ENCODE results near the gene NAMPT.

Gene NAMPT

DNA sequence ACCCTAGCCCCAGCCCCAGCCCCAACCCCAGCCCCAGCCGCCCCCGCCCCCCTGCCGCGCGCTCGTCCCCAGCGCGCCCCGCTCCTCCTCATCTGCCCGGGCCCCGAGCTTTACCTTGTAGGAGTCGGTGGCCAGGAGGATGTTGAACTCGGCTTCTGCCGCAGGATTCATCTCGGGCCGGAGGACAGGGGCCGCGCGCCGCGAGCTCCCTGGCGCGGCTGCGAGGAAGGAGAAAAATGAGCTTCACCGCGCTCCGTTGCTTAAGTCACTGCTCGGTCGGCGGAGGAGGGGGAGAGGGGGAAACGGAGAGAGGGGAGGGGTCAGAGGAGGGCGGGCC is at the start of gene NAMPT:
NAMPT (minus strand) TSS at position 270 of the 337 bp plus-strand sequence; CDS start at position 171, 99 bp downstream.
- TF ChIP-seq, protein P1, sequence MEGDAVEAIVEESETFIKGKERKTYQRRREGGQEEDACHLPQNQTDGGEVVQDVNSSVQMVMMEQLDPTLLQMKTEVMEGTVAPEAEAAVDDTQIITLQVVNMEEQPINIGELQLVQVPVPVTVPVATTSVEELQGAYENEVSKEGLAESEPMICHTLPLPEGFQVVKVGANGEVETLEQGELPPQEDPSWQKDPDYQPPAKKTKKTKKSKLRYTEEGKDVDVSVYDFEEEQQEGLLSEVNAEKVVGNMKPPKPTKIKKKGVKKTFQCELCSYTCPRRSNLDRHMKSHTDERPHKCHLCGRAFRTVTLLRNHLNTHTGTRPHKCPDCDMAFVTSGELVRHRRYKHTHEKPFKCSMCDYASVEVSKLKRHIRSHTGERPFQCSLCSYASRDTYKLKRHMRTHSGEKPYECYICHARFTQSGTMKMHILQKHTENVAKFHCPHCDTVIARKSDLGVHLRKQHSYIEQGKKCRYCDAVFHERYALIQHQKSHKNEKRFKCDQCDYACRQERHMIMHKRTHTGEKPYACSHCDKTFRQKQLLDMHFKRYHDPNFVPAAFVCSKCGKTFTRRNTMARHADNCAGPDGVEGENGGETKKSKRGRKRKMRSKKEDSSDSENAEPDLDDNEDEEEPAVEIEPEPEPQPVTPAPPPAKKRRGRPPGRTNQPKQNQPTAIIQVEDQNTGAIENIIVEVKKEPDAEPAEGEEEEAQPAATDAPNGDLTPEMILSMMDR (IDR thresholded peaks at IDR 0.05; ENCODE audit: control extremely low read depth, extremely low read depth, low read depth, missing control alignments): no peak
- ChIA-PET POLR2A (interaction anchor here (0.6 to 2.2 kb wide), 20 partner anchors 9 to 1339 kb away, joined by 3 to 20 read pairs (median 6); no protein-coding TSS in a partner anchor), CTCF (interaction anchor here (0.7 to 1.1 kb wide), 2 partner anchors 61 to 373 kb away, joined by 3 read pairs; no protein-coding TSS in a partner anchor)
- DNase-seq (ENCODE audit: extremely low spot score): no peak

- no peak for DNase-seq (ENCODE audit: extremely low spot score)
- TF ChIP-seq, protein P1 (IDR thresholded peaks at IDR 0.05; ENCODE audit: control extremely low read depth, extremely low read depth, low read depth, missing control alignments): no peak
- ChIA-PET CTCF (interaction anchor here (0.9 to 5.9 kb wide), 7 partner anchors 9 to 165 kb away, joined by 3 to 25 read pairs (median 4); no protein-coding TSS in a partner anchor), POLR2A (no interaction called here)
Measured at GRCh38 chr7:106332201-106332600, 47.4 kb upstream of the NAMPT start.

DNA sequence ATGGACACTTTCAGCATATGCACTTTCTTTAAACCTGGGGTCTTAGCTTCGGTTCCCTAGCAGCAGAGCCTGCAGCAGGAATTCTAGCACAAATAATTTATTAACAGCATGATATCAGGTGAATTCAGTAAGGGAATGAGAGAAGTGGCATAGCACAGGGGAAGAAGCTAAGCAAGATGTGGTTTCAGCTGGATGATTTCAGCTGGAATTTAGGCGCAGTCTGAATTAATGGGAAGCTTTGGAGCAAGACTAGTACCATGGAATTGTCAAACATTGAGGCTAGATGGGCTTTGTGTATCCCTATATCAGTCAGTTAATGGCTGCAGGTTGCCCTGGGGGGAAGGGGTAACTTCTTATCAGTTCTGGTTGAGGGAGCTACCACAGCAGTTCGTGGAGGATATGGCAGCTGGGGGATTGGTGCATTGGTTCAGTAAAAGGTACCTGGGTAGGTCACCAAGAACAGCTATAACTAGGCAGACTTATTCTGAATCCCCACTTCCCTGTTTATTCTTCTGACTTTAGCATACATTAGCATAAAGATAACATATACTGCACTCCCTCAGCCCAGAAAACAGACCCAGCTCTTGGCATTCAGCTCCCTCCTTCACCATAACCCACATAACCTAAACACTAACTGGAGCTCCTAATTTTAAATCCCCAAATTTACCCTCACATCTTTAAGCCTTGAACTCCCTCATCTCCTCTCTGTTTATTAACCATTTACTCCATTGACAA is 46.8 kb upstream of the NAMPT start:
- DNase-seq (ENCODE audit: extremely low spot score): no peak
- TF ChIP-seq, protein P1 (IDR thresholded peaks at IDR 0.05; ENCODE audit: control extremely low read depth, extremely low read depth, low read depth, missing control alignments): no peak
- ChIA-PET CTCF (interaction anchor here (0.6 to 5.9 kb wide), 10 partner anchors 8 to 755 kb away, joined by 3 to 25 read pairs (median 4); no protein-coding TSS in a partner anchor), POLR2A (interaction anchor here (0.8 kb wide), 1 partner anchor 47 kb away, joined by 7 read pairs; the partner anchor contains the start of gene NAMPT)

GRCh38 chr7:106329971-106330733 is 45.4 kb upstream of the NAMPT start:
- POLR2A ChIA-PET: no interaction called here
- no peak for DNase-seq (ENCODE audit: extremely low spot score)
- CTCF ChIA-PET: interaction anchor here (1.2 to 5.9 kb wide), 4 partner anchors 9 to 154 kb away, joined by 3 to 25 read pairs (median 5); no protein-coding TSS in a partner anchor
- TF ChIP-seq, protein P1 (IDR thresholded peaks at IDR 0.05; ENCODE audit: control extremely low read depth, extremely low read depth, low read depth, missing control alignments): no peak

- CTCF ChIA-PET: interaction anchor here (5.9 kb wide), 1 partner anchor 10 kb away, joined by 25 read pairs; no protein-coding TSS in a partner anchor
- TF ChIP-seq, protein P1 (IDR thresholded peaks at IDR 0.05; ENCODE audit: control extremely low read depth, extremely low read depth, low read depth, missing control alignments): no peak
- POLR2A ChIA-PET: no interaction called here
- DNase-seq (ENCODE audit: extremely low spot score): no peak
Measured at GRCh38 chr7:106329408-106329807, 44.6 kb upstream of the NAMPT start.
